Measurements from ENCODE around the gene ITM2C.

The ITM2C gene

DNA sequence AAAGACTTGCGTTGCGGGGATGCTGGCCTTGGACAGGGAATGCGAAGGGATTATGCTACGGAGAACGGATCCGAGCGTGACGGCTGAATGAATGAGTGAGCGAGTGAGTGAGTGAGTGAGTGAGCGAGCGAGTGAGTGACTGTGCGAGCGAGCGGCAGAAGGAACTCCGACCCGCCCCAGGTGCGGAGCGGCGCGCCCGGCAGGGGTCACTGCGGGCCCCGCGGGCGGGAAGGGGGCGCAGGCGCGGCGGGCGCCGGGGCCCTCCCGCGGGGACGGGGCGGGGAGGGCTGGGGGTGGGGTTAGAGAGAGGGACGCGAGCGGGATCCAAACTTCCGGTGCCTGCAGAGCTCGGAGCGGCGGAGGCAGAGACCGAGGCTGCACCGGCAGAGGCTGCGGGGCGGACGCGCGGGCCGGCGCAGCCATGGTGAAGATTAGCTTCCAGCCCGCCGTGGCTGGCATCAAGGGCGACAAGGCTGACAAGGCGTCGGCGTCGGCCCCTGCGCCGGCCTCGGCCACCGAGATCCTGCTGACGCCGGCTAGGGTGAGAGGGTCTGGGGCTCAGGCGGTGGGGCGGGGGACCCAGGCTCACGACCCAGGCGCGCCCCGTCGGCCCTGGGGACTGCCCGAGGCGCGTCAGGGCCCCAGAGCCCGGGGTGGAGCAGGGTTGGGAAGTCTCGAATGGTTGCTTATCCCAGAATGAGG, at the start of gene ITM2C:
Gene ITM2C, plus strand, starts transcription at position 338 of the 702 bp plus-strand sequence. Its CDS starts 84 bp downstream, at position 422.
- peak; percentile 49 for DNase-seq

DNA sequence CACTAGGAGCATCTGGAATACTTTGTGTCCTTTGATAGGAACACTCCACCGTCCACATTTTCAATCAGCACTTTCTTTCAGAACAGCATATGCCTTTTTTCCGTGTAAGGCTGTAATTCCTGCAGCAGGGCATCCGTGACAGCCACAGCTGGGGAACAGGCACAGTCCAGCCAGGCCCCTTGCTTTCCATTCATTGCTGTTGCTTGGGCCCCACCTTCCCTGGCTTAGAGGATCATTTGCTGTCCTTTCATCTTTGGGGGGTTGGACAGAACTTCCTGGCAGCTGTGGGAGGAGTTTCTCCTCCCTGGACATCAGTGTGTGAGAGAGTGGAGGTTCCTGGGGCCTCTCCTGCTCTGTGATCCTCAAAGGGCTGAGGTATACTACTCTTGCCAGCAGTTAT, 49.7 kb upstream of the ITM2C start:
- DNase-seq, result no peak

DNA sequence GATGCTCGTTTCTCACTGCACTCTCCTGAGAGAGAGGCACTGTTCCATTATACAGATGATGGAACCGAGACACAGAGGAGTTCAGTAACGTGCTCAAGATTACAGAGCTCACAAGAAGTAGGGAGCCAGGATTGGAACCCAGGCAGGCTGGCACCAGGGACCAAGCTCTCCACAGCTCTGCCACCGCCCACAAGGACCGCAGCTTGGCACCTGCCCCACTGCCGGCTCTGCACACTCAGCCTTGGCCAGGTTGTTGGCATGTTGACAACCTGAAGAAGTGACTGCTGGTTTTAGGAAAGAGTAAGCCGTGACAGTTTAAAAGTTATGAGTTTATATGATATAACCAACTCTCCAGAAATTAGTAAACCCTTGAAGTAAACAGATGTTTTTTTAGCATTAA, 48.0 kb upstream of the ITM2C start:
- DNase-seq, result no peak

- no peak for DNase-seq
Measured at GRCh38 chr2:230819433-230819832, 45.3 kb upstream of the ITM2C start.

- DNase-seq, result no peak
Measured at GRCh38 chr2:230821261-230821990, 43.3 kb upstream of the ITM2C start.

- no peak for DNase-seq
Measured at GRCh38 chr2:230821991-230822520, 42.7 kb upstream of the ITM2C start.

DNA sequence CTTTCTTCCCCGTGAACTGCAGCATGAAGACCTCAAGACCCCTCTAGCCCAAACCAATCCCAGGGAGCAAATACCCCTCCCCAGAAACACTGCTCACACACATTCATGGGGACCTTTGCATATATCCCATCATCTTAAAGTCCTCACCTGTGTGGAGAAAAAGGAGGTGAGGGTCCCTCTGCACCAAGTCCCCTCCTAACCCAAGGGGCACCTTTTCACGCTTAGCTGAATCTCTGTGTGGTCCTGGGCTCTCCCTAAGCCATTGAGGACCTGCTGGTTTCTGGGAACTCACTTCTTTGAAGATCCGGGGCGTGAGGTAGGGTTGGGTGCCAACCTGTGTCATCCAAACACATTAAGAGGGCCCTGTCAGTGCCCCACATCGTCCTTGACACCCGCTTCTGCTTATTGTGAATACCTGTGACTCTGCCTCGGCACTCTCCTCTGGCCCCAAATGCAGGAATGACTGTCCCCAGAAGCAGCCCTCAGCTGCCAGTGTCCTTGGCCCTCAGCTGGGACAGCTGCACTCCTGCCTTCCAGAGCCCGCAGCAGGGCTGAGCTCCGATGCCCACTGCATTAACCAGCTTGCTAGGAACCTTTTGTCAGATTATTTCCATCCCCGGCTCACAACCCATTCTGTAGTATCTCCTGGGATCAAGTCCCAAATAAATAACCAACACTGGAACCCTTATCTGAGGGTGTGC, 41.3 kb upstream of the ITM2C start:
- no peak for DNase-seq

GRCh38 chr2:230824406-230824978, 40.2 kb upstream of the ITM2C start:
- peak; percentile 68 for DNase-seq

GRCh38 chr2:230825354-230825753, 39.4 kb upstream of the ITM2C start:
- DNase-seq, result no peak

GRCh38 chr2:230827774-230828271, 36.9 kb upstream of the ITM2C start:
- DNase-seq, result no peak

- DNase-seq, result no peak
Measured at GRCh38 chr2:230828272-230828961, 36.3 kb upstream of the ITM2C start.

DNA sequence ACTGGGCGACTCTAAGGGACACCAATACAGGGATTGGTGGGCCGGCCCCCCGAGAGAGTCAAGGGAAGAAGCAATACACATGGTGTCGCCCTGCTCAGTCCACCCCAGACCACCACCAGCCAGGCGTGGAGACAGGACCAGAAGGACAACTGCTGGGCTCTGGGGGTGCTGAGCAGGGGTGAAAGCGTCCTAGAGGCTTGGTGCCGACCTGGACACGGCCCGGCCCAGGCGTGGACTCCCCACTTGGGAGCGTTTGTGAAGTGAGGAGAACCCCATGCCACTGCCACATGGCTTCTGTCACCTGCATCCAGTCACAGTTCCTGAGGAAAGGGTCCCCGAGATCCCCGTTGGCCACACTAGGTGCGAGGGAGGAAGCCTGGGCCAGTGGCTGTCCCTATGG, 35.4 kb upstream of the ITM2C start:
- DNase-seq, result no peak

- DNase-seq, result no peak
Measured at GRCh38 chr2:230829959-230830358, 34.8 kb upstream of the ITM2C start.

GRCh38 chr2:230830428-230830827, 34.3 kb upstream of the ITM2C start:
- no peak for DNase-seq

DNA sequence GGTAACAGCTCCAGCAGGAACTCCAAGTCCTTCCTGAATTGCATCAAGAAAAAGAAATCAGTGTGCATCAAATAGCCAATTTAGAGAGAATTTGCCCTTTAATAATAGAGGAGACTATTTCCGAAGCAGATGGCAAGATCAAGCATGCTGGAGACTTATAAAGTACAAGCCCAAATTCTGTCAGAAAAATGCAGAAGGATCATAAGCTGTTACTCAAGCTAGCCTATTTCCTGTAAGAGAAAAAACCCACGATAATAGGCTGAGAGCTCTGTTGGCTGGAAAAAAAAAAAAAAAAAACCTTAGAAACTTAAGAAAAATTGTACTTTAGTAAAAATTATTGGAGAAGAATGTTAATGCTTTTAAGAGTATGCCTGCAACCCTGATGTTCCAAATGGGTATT, 24.4 kb upstream of the ITM2C start:
- DNase-seq, result no peak

- no peak for DNase-seq
Measured at GRCh38 chr2:230842473-230842872, 22.3 kb upstream of the ITM2C start.

DNA sequence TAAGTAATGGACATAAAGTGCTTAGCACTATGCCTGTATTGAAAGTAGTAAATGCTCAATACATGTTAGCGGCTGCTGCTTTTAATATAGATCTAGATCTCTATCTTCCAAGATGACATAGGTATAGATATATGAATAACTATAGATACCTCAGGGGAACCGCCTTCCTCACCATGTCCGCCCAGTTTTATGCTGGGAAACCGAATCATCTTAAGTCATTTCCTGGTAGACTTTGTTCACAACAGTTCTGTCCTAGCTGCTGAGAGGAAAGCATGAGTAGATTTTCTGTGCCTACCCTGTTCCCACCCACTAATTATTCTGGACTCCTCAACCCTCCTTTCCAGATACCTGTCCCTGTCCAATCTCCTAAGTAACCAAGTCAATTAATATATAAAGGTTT, 21.6 kb upstream of the ITM2C start:
- DNase-seq, result no peak

DNA sequence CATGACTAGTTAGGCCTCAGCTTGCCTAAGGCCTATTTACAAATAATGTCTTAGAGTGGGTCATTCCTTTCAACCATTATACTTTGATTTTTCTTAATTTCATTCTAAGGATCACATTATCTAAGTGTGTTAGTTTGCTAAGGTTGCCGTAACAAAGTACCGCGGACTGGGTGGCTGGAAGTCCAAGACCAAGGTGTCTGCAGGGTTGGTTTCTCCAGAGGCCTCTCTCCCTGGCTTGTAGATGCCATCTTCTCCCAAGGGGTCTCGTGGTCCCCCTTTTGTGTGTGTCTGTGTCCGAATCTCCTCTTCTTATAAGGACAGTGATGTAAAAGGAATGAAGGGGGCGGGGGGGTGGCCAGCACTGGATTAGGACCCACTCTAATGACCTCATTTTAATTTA, 18.4 kb upstream of the ITM2C start:
- DNase-seq, result no peak

DNA sequence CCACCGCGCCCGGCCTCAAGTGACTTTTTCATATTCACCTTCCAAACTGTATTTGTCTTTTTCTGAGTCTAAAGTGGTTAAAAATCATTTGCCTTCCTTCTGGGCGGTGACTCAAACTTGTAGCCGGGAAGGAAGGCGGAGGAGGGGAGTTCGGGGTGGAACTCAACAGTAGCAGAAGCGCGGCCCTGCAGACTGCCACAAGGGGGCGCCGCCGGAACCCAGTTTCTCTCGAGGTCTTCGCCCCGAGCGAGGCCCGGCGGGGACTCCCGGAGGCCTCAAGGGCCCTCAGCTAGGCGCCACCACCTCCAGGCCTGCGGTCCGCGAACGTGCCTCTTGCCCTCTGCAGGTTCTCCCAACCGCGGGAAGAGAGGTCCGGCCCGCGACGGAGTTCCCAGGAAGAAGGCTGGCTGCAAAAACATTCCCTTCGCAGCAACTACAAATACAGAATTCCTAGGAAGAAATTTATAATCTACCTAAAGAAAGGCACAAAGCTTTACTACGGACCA, 16.8 kb upstream of the ITM2C start:
- peak; percentile 9 for DNase-seq

DNA sequence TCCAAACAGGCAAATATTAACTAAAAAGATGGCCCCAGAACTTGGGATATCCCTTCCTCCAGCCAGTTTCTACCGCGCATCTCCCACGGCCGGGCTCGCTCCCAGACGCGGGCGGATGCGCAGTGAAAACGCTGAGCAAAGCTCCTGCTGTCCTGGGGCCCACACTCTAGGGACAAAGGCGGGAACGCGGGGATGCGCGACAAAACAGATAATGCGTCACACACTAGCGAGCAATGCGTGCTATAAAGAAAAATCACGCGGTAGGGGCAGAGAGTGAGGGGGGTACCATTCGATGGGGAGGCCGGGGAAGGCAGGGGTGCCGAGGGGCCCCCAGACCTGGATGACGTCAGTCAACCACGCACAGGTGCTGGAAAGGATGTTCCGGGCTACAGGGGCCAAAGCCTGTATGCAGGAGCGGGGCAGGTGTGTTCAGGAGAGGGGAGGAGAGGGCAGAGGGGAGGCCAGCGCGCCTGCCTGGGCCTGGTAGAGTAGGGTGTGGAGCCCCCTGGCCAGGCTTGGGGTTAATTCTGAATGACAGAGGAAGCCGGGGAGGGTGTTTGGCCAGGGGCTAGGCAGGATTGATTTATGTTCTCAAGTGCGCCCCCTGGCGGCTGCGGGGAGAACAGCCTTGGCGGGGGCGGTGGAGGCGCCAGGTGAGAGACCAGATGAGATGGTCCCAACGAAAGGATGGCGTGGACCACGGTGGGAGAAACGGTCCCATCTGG, 14.9 kb upstream of the ITM2C start:
- DNase-seq, result no peak

DNA sequence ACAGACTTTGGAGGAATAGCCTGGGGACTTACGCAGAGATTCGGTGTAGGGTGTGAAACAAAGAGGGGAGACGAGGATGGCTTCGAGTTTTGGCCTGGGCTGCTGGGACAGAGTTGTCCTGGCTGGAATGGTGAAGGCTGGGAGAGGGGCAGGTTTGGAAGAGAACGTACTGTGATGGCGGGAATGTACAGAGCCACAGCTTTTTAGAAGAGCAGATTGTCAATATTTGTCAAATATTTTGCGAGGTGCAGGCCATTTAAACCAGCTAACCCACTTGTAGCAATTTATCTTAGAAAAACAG, 14.4 kb upstream of the ITM2C start:
- DNase-seq, result no peak

GRCh38 chr2:230852113-230852512, 12.6 kb upstream of the ITM2C start:
- DNase-seq, result no peak

All from NCI-H2171 treated with DMSO at 0.1 percent for 48 hours (cell line).